Heart left ventricle (tissue), 13 donors: Measurements from ENCODE around the gene DIP2C.

Experiments used
- POLR2A ChIP-seq, 2 donors: fragments of 450-650 bp; IDR thresholded peaks; one replicate each; pipeline ENCODE4 v1.6.1; 2017; ENCODE audit warnings: antibody characterized with exemption in 2 of 2, mild to moderate bottlenecking in 2 of 2, moderate library complexity in 2 of 2
- TF ChIP-seq, protein P1 (sequence below), 12 donors: fragments of 200-600 bp; sonication (generic) in 4 of 12; IDR thresholded peaks; one replicate each; pipeline versions ENCODE4 v1.5.0 to v1.8.0; 2018 to 2022; ENCODE audit warnings: antibody characterized with exemption in 12 of 12, mild to moderate bottlenecking in 5 of 12
- donor health status: ischemic (EF 13 %, LVEDD 7.1; RV severe dilation, severe dysfunction).
- donor health status: DM: no; HTN: yes; CAD: no.
- donor health status: DM: no; HTN: no; CAD: no.
- donor health status: ischemic (EF 25% LVEDD 6.9; RV normal size, moderate dysfunction).
- donor health status: ischemic (EF 25% LVEDD 5.7; RV mildly dilated, moderate dysfunction).
- donor health status: ischemic (EF 35%, LVEDD 5.7; RV mildly dilated, moderate dysfunction).
- donor health status: nonischemic (EF 11% LVEDD 7.7; RV severe dilation, severe dysfunction).
- donor health status: DM: yes; HTN: yes; CAD: no.
- donor health status: PGD.
- donor health status: ischemic (EF 29% LVEDD 5.4; RV normal size, mild dysfunction).
- donor health status: nonischemic (EF 23%, LVEDD 6.1; RV moderate dilation, normal function).

- TF ChIP-seq, protein P1, sequence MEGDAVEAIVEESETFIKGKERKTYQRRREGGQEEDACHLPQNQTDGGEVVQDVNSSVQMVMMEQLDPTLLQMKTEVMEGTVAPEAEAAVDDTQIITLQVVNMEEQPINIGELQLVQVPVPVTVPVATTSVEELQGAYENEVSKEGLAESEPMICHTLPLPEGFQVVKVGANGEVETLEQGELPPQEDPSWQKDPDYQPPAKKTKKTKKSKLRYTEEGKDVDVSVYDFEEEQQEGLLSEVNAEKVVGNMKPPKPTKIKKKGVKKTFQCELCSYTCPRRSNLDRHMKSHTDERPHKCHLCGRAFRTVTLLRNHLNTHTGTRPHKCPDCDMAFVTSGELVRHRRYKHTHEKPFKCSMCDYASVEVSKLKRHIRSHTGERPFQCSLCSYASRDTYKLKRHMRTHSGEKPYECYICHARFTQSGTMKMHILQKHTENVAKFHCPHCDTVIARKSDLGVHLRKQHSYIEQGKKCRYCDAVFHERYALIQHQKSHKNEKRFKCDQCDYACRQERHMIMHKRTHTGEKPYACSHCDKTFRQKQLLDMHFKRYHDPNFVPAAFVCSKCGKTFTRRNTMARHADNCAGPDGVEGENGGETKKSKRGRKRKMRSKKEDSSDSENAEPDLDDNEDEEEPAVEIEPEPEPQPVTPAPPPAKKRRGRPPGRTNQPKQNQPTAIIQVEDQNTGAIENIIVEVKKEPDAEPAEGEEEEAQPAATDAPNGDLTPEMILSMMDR (IDR thresholded peaks at IDR 0.05) = no peak
- TF ChIP-seq POLR2A (IDR thresholded peaks at IDR 0.05) = no peak
Measured at GRCh38 chr10:712089-712488, 22.6 kb upstream of the DIP2C start.
